GM12878 (cell line): ENCODE results near the gene IL36G. TPM values are rescaled to one million over a fixed set of nuclear protein-coding genes. Genes with fewer than 3 reads are reported as not detected.

Experiments used
- ATAC-seq: fragments of 200-7000 bp; cut with Tn5 transposase; 3 replicates; pipeline ENCODE4 v1.9.1; 2020; ENCODE audit warnings: mild to moderate bottlenecking, moderate library complexity
- BruUV-seq: library from RNA; stranded (reverse); fragments of 400-500 nt; replicated peaks from 2 replicates; lab custom pipeline; 2021; lab: Mats Ljungman, UMichigan
- CTCF ChIA-PET: fragments of 300-600 bp; sonication (Branson Sonifier 250); formaldehyde crosslinking; extraction: SDS; loops from one replicate; lab custom pipeline; 2021; ENCODE audit warnings: inconsistent platforms; lab: Yijun Ruan, JAX
- POLR2A ChIA-PET: fragments of 350-600 bp; formaldehyde crosslinking; extraction: SDS; loops from one replicate; lab custom pipeline; 2021; ENCODE audit warnings: inconsistent platforms; lab: Charles Lee
- RAD21 ChIA-PET: fragments of 300-600 bp; sonication (Branson Sonifier 250); formaldehyde crosslinking; loops from one replicate; lab custom pipeline; 2023; ENCODE audit warnings: antibody characterized with exemption; ENCODE audit not compliant: unreplicated experiment; lab: Charles Lee
- SMC1A ChIA-PET: fragments of 300-600 bp; sonication (Branson Sonifier 250); formaldehyde crosslinking; loops from one replicate; lab custom pipeline; 2023; ENCODE audit not compliant: unreplicated experiment, uncharacterized antibody; lab: Charles Lee
- DNase-seq: peaks from one replicate; pipeline ENCODE4 v3.0.0-alpha.2; 2011; ENCODE audit warnings: low read depth, low spot score
- FAIRE-seq: peaks from 3 replicates; lab custom pipeline; 2011; peaks lifted over from hg19 to GRCh38; lab: Jason Lieb, UNC
- H2AFZ ChIP-seq: 2 replicates; pipeline ENCODE4 v1.6.0; 2011; ENCODE audit warnings: low read depth, low read length, control low read depth; ENCODE audit not compliant: control insufficient read depth
- H3K27ac ChIP-seq: 2 replicates; pipeline ENCODE4 v1.5.1; 2011; ENCODE audit warnings: control low read depth; ENCODE audit not compliant: control insufficient read depth, insufficient read depth
- H3K27me3 ChIP-seq, 2 experiments: replicated peaks in 1 of 2; 2 replicates each; pipeline versions ENCODE4 v1.6.0 to v1.6.1; 2011; ENCODE audit warnings: low read length in 1 of 2; ENCODE audit not compliant: control insufficient read depth in 2 of 2, insufficient read depth in 2 of 2
- H3K36me3 ChIP-seq, 2 experiments: 2 replicates each; pipeline ENCODE4 v1.5.1; 2011; ENCODE audit warnings: low read length in 1 of 2; ENCODE audit not compliant: control insufficient read depth in 2 of 2, insufficient read depth in 2 of 2
- H3K4me1 ChIP-seq: 2 replicates; pipeline ENCODE4 v1.6.1; 2011; ENCODE audit warnings: mild to moderate bottlenecking, low read length, moderate library complexity, mixed read lengths; ENCODE audit not compliant: control insufficient read depth, insufficient read depth
- H3K4me2 ChIP-seq: 2 replicates; pipeline ENCODE4 v1.6.0; 2011; ENCODE audit warnings: control low read depth; ENCODE audit not compliant: control insufficient read depth, insufficient read depth
- H3K4me3 ChIP-seq: fragments of 200-600 bp; sonication (generic); 2 replicates; pipeline ENCODE4 v1.5.1; 2016
- H3K79me2 ChIP-seq: 2 replicates; pipeline ENCODE4 v1.6.0; 2011; ENCODE audit warnings: low read length; ENCODE audit not compliant: control insufficient read depth, insufficient read depth
- H3K9ac ChIP-seq: 2 replicates; pipeline ENCODE4 v1.8.0; 2011; ENCODE audit warnings: low read length, control low read depth, mixed read lengths; ENCODE audit not compliant: control insufficient read depth, insufficient read depth
- H3K9me3 ChIP-seq: replicated peaks from 3 replicates; pipeline ENCODE4 v1.5.1; 2011; ENCODE audit warnings: mild to moderate bottlenecking, low read length; ENCODE audit not compliant: control insufficient read depth, insufficient read depth
- H4K20me1 ChIP-seq: 2 replicates; pipeline ENCODE4 v1.6.0; 2011; ENCODE audit not compliant: control insufficient read depth, insufficient read depth
- FOXM1 ChIP-seq: IDR thresholded peaks from 2 replicates; pipeline ENCODE4 v1.6.1; 2012; ENCODE audit warnings: low read depth, mild to moderate bottlenecking, inconsistent platforms, low read length, moderate library complexity
- HCFC1 ChIP-seq: fragments of 150-350 bp; IDR thresholded peaks from 2 replicates; pipeline ENCODE4 v1.6.1; 2014; ENCODE audit warnings: low read length
- JUNB ChIP-seq: IDR thresholded peaks from 2 replicates; pipeline ENCODE4 v1.6.1; 2016; ENCODE audit warnings: antibody characterized with exemption, mild to moderate bottlenecking
- JUND ChIP-seq: IDR thresholded peaks from 2 replicates; pipeline ENCODE4 v1.6.1; 2012; ENCODE audit warnings: low read depth, mild to moderate bottlenecking, low read length, improper control_type of control experiment, moderate library complexity
- LARP7 ChIP-seq: fragments of 450-650 bp; IDR thresholded peaks from 2 replicates; pipeline ENCODE4 v1.6.1; 2017; ENCODE audit warnings: mild to moderate bottlenecking
- MEF2B ChIP-seq: fragments of 450-650 bp; IDR thresholded peaks from 2 replicates; pipeline ENCODE4 v1.6.1; 2018; ENCODE audit warnings: mild to moderate bottlenecking, moderate library complexity; ENCODE audit not compliant: partially characterized antibody, poor library complexity, severe bottlenecking
- MXI1 ChIP-seq: fragments of 150-350 bp; IDR thresholded peaks from 2 replicates; pipeline ENCODE4 v1.6.1; 2011; ENCODE audit warnings: low read depth, mild to moderate bottlenecking, inconsistent platforms, low read length, improper control_type of control experiment
- SREBF1 ChIP-seq: IDR thresholded peaks from 2 replicates; pipeline ENCODE4 v1.6.1; 2012; ENCODE audit warnings: mild to moderate bottlenecking, low read length
- WGBS: methylation state at CpG from one replicate; pipeline ENCODE4 v1.1.6; 2016; ENCODE audit warnings: low lambda C conversion rate; ENCODE audit not compliant: insufficient replicate concordance, insufficient coverage; ENCODE audit errors: missing lambda C conversion rate; 5-methylcytosine and 5-hydroxymethylcytosine counted together
- in situ Hi-C: fragments of 300-500 bp; cut with MboI; formaldehyde crosslinking; loops from 9 replicates; pipeline ENCODE4 v1.14.3; 2018; ENCODE audit warnings: mixed read lengths
- intact Hi-C: fragments of 100-400 bp; cut with micrococcal nuclease; formaldehyde crosslinking; loops from one replicate; pipeline ENCODE4 v1.14.2; 2022; ENCODE audit not compliant: unreplicated experiment
- polyA plus RNA-seq, 11 experiments: library from polyadenylated mRNA; depleted of rRNA in 4 of 11; unstranded in 6 of 11; stranded (reverse) in 5 of 11; fragments of >200 nt; fragmentation: Nextera tagmentation in 4 of 11; fragmentation: Illumina TruSeq in 1 of 11; extraction: Ambion mirVana in 4 of 11; extraction: Trizol in 1 of 11; gene quantifications; 1 replicate in 1 of 11; 2 replicates in 10 of 11; pipeline versions ENCODE4 v1.2.1 to v1.2.3, GENCODE V29; 2011 to 2016; ENCODE audit warnings: inconsistent platforms in 2 of 11, missing spikeins in 2 of 11, low read depth in 1 of 11
- total RNA-seq, 4 experiments: library from RNA; depleted of rRNA in 3 of 4; stranded (reverse); fragments of >200 nt in 3 of 4; fragmentation: Illumina TruSeq in 1 of 4; extraction: Trizol in 1 of 4; gene quantifications; 2 replicates each; pipeline versions ENCODE4 v1.2.1 to v1.2.3, GENCODE V29; 2013 to 2021
- TF ChIP-seq, protein P1 (sequence below): IDR thresholded peaks from 2 replicates; pipeline ENCODE4 v1.6.1; 2012; ENCODE audit warnings: improper control_type of control experiment, low read depth, low read length; ENCODE audit not compliant: insufficient replicate concordance

The IL36G gene
- total and polyA plus RNA-seq, 10 of the 15 experiments (the other 5 are each of a cell fraction or from before 2014, with no cell fraction given), result 0.10 TPM; not detected in 9

DNA sequence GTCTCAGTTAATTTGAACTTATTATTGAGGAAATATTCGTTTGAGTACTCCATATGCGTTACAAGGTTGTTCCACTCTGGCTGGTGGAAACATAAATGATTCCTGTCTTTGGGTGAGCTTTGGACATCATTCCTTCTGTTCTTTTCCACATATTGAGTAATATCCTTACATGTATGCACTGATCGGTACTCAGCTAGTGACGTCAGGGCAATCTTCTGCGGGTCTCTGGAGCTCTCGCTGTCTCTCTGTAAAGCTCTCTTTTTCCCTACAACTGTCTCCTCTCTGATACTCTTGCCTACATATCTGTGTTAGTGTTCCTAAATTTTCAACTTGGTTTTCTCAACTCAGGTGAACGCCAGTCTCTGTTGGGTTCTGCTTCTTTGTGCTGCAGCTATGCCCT is 23.4 kb upstream of the IL36G start:
- no peak for FAIRE-seq
- no peaks in the 10 kb centered on the region for H3K9me3 ChIP-seq
- POLR2A ChIA-PET, result no interaction called here
- no peak overlapping the region for H3K4me2 ChIP-seq
- TF ChIP-seq LARP7 (no peak), MEF2B (no peak)
- 48% methylated on average over 7 of the region's 7 CpGs for WGBS
- H2AFZ ChIP-seq, result no peak overlapping the region
- intact Hi-C loops (no loop called here), in situ Hi-C loops (loop anchor here (10.0 kb wide), 1 partner anchor 340 kb away; no protein-coding TSS in a partner anchor)
- no peaks in the 10 kb centered on the region for H3K36me3 ChIP-seq
- DNase-seq, result no peak
- CTCF ChIA-PET, result interaction anchor here (0.6 to 3.2 kb wide), 7 partner anchors 10 to 436 kb away, joined by 3 to 30 read pairs (median 5); partner anchors contain the start of gene IL36G
- no peak overlapping the region for H3K4me3 ChIP-seq
- ATAC-seq, result no peak
- H3K27me3 ChIP-seq, result peaks cover 0 to 5% of the 10 kb centered on the region in 2 experiments; a peak in 2 of 4 replicates
- H4K20me1 ChIP-seq, result no peaks in the 10 kb centered on the region
- no peaks in the 10 kb centered on the region for H3K4me1 ChIP-seq
- BruUV-seq, result no TSS peak
- SMC1A ChIA-PET, result interaction anchor here (0.6 to 2.4 kb wide), 7 partner anchors 12 to 228 kb away, joined by 3 to 11 read pairs (median 5); no protein-coding TSS in a partner anchor
- RAD21 ChIA-PET, result interaction anchor here (0.9 to 1.3 kb wide), 2 partner anchors 9 to 69 kb away, joined by 3 read pairs; no protein-coding TSS in a partner anchor
- no peaks in the 10 kb centered on the region for H3K79me2 ChIP-seq
- no peak overlapping the region for H3K9ac ChIP-seq
- H3K27ac ChIP-seq, result no peak overlapping the region

DNA sequence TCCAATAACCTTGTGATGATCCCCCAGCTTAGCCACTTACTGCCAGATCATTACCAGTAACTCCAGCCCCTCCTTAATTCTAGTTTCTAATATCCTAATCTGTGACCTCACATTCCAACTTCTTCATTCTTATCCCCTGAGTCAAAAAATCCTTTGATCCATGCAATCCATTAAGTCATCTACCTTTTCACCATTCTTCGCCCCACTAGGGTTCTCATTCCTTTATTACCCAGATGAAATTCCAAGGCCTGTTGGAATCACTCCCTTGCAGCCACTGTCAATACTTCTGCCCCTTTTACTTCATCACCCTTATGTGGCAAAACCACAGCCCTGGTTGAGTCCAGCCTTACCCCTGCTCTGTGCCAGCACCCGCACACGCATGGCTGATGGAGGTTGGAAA is 20.3 kb upstream of the IL36G start:
- no peaks in the 10 kb centered on the region for H3K9me3 ChIP-seq
- intact Hi-C loops (loop anchor here (5.0 kb wide), 1 partner anchor 355 kb away; no protein-coding TSS in a partner anchor), in situ Hi-C loops (loop anchor here (10.0 kb wide), 1 partner anchor 343 kb away; no protein-coding TSS in a partner anchor)
- peaks cover 0 to 5% of the 10 kb centered on the region in 2 experiments; a peak in 2 of 4 replicates for H3K27me3 ChIP-seq
- RAD21 ChIA-PET, result no interaction called here
- no TSS peak for BruUV-seq
- H3K4me3 ChIP-seq, result no peak overlapping the region
- H3K4me2 ChIP-seq, result no peak overlapping the region
- 66% methylated on average over 3 of the region's 3 CpGs for WGBS
- CTCF ChIA-PET, result no interaction called here
- no peak overlapping the region for H3K27ac ChIP-seq
- H3K36me3 ChIP-seq, result no peaks in the 10 kb centered on the region
- no peak overlapping the region for H3K9ac ChIP-seq
- no peak overlapping the region for H2AFZ ChIP-seq
- no peaks in the 10 kb centered on the region for H4K20me1 ChIP-seq
- no peak for FAIRE-seq
- H3K4me1 ChIP-seq, result no peaks in the 10 kb centered on the region
- ATAC-seq, result no peak
- no peaks in the 10 kb centered on the region for H3K79me2 ChIP-seq
- SMC1A ChIA-PET, result no interaction called here
- POLR2A ChIA-PET, result no interaction called here
- no peak for DNase-seq
- TF ChIP-seq, protein P1, sequence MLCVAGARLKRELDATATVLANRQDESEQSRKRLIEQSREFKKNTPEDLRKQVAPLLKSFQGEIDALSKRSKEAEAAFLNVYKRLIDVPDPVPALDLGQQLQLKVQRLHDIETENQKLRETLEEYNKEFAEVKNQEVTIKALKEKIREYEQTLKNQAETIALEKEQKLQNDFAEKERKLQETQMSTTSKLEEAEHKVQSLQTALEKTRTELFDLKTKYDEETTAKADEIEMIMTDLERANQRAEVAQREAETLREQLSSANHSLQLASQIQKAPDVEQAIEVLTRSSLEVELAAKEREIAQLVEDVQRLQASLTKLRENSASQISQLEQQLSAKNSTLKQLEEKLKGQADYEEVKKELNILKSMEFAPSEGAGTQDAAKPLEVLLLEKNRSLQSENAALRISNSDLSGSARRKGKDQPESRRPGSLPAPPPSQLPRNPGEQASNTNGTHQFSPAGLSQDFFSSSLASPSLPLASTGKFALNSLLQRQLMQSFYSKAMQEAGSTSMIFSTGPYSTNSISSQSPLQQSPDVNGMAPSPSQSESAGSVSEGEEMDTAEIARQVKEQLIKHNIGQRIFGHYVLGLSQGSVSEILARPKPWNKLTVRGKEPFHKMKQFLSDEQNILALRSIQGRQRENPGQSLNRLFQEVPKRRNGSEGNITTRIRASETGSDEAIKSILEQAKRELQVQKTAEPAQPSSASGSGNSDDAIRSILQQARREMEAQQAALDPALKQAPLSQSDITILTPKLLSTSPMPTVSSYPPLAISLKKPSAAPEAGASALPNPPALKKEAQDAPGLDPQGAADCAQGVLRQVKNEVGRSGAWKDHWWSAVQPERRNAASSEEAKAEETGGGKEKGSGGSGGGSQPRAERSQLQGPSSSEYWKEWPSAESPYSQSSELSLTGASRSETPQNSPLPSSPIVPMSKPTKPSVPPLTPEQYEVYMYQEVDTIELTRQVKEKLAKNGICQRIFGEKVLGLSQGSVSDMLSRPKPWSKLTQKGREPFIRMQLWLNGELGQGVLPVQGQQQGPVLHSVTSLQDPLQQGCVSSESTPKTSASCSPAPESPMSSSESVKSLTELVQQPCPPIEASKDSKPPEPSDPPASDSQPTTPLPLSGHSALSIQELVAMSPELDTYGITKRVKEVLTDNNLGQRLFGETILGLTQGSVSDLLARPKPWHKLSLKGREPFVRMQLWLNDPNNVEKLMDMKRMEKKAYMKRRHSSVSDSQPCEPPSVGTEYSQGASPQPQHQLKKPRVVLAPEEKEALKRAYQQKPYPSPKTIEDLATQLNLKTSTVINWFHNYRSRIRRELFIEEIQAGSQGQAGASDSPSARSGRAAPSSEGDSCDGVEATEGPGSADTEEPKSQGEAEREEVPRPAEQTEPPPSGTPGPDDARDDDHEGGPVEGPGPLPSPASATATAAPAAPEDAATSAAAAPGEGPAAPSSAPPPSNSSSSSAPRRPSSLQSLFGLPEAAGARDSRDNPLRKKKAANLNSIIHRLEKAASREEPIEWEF, result no peak
- TF ChIP-seq HCFC1 (no peak), MXI1 (no peak), JUNB (no peak), FOXM1 (no peak), JUND (no peak), SREBF1 (no peak)
